ENCODE data around the gene DHRS7. TPM values are rescaled to one million over a fixed set of nuclear protein-coding genes. Genes with fewer than 3 reads are reported as not detected.

DHRS7 gene, protein sequence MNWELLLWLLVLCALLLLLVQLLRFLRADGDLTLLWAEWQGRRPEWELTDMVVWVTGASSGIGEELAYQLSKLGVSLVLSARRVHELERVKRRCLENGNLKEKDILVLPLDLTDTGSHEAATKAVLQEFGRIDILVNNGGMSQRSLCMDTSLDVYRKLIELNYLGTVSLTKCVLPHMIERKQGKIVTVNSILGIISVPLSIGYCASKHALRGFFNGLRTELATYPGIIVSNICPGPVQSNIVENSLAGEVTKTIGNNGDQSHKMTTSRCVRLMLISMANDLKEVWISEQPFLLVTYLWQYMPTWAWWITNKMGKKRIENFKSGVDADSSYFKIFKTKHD
- 93.9 TPM for polyA plus RNA-seq (ENCODE audit: insufficient read length)

DNA sequence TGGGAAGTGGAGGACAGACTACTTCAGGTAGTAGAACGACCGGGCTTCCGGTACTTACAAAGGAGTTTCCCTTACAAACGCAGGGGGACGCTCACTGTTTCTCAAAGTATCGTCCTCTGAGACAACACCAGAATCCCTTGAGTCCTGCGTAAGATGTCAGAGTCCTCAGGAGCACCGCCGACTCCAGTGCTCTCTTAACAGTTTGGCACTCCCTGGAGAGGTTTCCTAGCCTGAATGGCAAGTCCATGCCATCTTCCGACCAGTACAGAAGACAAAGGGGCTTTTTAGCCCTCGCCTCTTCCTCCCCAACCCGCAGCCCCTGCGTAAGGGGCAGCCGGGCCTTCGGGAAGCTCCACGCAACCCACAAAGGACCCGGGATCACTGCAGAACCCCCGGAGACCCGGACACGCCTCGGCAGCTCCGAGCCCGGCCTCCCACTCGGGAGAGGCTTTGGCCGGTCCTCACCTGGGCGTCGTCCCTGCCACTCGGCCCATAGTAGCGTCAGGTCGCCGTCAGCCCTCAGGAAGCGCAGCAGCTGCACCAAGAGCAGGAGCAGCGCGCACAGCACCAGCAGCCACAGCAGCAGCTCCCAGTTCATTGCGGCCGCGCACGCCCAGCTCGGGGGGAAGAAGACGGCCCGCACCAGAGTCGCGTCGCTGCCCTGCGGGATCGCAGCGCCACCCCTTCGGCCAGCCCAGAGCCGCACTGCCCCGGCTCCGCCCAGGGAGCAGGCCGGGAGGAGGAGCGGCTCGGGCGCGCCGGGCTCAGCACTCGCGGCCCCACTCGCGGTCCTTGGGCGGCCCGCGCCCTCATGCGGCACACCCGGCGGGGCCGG is at the start of gene DHRS7:
DHRS7 (minus strand) TSS at position 687 of the 835 bp plus-strand sequence; CDS start at position 598, 89 bp downstream.
- DNase-seq = peak; percentile 89

- DNase-seq = no peak
Observed at GRCh38 chr14:60214415-60215126, 49.4 kb upstream of the DHRS7 start.

GRCh38 chr14:60214003-60214402 is 48.8 kb upstream of the DHRS7 start:
- no peak for DNase-seq

GRCh38 chr14:60212503-60213371 is 47.5 kb upstream of the DHRS7 start:
- DNase-seq = no peak

DNA sequence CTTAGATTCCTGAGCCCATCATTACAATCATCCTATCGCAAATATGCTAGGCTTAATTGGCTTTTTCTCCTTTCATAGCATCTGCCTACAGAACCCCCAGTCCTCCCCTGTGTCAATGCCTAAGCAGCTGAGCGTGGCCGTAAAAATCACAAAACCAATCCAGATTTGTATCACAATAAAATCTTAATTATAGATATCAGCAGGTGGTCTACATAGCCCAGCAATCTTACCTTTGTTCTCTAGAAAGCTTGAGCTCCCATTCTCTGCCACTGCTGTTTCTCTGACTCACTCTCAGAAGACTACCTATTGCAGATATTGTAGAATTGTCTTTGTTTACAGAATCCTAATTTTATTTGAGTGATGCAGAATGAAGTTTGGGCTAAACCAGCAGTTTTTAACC is 46.0 kb upstream of the DHRS7 start:
- DNase-seq = no peak

GRCh38 chr14:60210703-60211102 is 45.5 kb upstream of the DHRS7 start:
- no peak for DNase-seq

DNA sequence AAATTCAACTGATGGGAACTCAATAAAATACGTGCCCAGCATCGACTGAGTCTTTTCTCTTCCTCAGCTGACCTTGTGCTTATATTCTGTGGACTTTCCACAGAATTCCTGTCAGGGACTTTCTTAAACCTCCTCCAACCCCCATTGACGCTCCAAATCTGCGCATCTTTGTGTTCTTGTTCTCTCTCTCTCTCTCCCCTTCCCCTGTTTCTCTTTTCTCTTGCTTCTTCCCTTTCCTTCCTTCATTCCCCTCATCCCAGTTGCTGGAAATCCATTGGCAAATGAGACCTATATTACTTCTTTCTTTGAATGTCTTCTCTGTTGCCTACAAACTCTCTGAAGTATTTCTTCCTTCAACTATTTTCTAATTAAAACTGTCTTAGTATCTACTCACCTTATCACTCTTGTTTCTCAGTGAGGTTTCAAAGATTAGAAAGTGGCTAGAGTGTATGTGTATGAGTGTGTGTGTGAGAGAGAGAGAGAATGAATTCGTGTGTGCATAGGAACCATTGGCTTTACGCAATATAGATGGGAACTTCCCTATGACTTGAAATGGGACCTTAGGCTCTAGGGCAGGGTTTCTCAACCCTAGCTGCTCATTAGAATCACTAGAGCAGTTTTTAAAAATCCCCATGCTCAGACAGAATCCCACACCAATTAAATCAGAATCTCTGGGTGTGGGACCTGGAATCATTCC is 41.8 kb upstream of the DHRS7 start:
- DNase-seq = no peak

- no peak for DNase-seq
Observed at GRCh38 chr14:60206249-60206670, 41.1 kb upstream of the DHRS7 start.

GRCh38 chr14:60204843-60205774 is 39.9 kb upstream of the DHRS7 start:
- no peak for DNase-seq

GRCh38 chr14:60204104-60204842 is 39.1 kb upstream of the DHRS7 start:
- DNase-seq = no peak

- DNase-seq = no peak
Observed at GRCh38 chr14:60199321-60199720, 34.1 kb upstream of the DHRS7 start.

- DNase-seq = no peak
Observed at GRCh38 chr14:60197629-60198303, 32.6 kb upstream of the DHRS7 start.

GRCh38 chr14:60196291-60196690 is 31.1 kb upstream of the DHRS7 start:
- DNase-seq = no peak

- DNase-seq = no peak
Observed at GRCh38 chr14:60195179-60195810, 30.1 kb upstream of the DHRS7 start.

GRCh38 chr14:60189923-60190840 is 25.0 kb upstream of the DHRS7 start:
- DNase-seq = no peak

GRCh38 chr14:60188696-60189095 is 23.5 kb upstream of the DHRS7 start:
- DNase-seq = no peak

- DNase-seq = no peak
Observed at GRCh38 chr14:60188115-60188514, 22.9 kb upstream of the DHRS7 start.

Data from hindlimb muscle (tissue), 1 donor.